ENCODE measurements around the gene GALK1.

GALK1 gene

DNA sequence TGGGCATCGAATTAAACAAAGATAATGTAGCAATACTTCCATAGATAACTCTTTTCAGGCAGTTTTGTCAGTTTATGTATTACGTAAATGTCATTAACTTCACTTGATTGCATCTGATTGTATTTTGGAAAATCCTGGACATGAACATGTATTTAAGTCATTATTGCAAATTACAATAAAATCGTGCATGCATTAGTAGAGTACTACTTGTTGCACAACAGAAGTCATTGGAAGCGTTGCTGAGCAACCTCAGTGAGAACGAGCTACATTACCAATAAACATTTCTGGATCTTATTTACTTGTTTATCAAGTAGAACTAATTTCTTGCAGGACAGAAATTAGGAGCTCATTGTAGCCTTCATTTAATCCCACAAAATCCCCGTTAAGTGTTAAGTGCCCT is 26.3 kb upstream of the GALK1 start:
- peaks cover 62% of the 10 kb centered on the region for H3K36me3 Mint-ChIP-seq (ENCODE audit: low read depth)
- no peaks in the 10 kb centered on the region for H3K9me3 Mint-ChIP-seq
- H3K27ac Mint-ChIP-seq = peak overlapping the region; percentile 25
- no peaks in the 10 kb centered on the region for H3K27me3 Mint-ChIP-seq (ENCODE audit: low read depth, poor library complexity)
- TF ChIP-seq, protein P1, sequence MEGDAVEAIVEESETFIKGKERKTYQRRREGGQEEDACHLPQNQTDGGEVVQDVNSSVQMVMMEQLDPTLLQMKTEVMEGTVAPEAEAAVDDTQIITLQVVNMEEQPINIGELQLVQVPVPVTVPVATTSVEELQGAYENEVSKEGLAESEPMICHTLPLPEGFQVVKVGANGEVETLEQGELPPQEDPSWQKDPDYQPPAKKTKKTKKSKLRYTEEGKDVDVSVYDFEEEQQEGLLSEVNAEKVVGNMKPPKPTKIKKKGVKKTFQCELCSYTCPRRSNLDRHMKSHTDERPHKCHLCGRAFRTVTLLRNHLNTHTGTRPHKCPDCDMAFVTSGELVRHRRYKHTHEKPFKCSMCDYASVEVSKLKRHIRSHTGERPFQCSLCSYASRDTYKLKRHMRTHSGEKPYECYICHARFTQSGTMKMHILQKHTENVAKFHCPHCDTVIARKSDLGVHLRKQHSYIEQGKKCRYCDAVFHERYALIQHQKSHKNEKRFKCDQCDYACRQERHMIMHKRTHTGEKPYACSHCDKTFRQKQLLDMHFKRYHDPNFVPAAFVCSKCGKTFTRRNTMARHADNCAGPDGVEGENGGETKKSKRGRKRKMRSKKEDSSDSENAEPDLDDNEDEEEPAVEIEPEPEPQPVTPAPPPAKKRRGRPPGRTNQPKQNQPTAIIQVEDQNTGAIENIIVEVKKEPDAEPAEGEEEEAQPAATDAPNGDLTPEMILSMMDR (IDR thresholded peaks at IDR 0.05) = no peak
- no peak for DNase-seq
- no peak overlapping the region for H3K4me3 Mint-ChIP-seq
- H3K4me1 Mint-ChIP-seq = peaks cover 13% of the 10 kb centered on the region

- Mint-ChIP-seq H3K36me3 (ENCODE audit: low read depth) (peaks cover 20% of the 10 kb centered on the region), H3K27ac (peak overlapping the region; percentile 99), H3K9me3 (peaks cover 5% of the 10 kb centered on the region), H3K4me3 (peak overlapping the region; percentile 90), H3K27me3 (ENCODE audit: low read depth, poor library complexity) (no peaks in the 10 kb centered on the region), H3K4me1 (peaks cover 39% of the 10 kb centered on the region)
- DNase-seq = peak; percentile 79
- TF ChIP-seq, protein P1 (IDR thresholded peaks at IDR 0.05) = no peak
These were observed 20.3 kb upstream of the GALK1 start for GRCh38 chr17:75785016-75785890.

DNA sequence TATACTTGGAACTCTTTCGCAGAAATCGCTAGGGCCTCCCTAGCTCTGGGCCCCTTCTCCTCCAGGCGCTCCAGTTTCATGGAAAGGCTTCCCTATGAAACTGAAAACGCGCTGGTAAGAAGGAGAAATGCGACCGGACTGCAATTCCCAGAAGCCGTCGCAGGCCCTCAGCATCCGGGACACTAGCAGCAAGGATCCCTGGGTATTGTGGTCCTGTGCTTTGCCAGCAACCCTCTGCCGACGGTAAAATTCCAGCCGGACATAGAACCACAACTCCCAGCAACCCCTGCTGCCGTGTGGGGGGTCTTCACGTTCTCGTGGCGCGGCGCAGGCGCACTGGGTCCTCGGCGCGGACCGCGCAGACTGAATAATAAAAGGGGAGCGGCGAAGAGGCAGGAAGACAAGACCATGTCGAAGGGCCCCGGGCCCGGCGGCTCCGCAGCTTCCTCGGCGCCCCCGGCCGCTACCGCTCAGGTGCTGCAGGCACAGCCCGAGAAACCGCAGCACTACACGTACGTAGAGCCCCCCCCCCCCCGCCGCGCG is 19.6 kb upstream of the GALK1 start, which contains the start of gene UNK:
TSS of gene UNK (plus strand) at position 334 of the 543 bp plus-strand sequence. CDS start at position 409, 75 bp downstream.
- H3K4me3 Mint-ChIP-seq = peak within 1 kb of the TSS; percentile 90
- peaks cover 3% of the 10 kb centered on the region for H3K27me3 Mint-ChIP-seq (ENCODE audit: low read depth, poor library complexity)
- TF ChIP-seq, protein P1 (IDR thresholded peaks at IDR 0.05) = no peak
- peaks cover 10% of the 10 kb centered on the region for H3K9me3 Mint-ChIP-seq
- DNase-seq = peak; percentile 94
- peaks cover 46% of the 10 kb centered on the region for H3K4me1 Mint-ChIP-seq
- peaks cover 22% of the 10 kb centered on the region for H3K36me3 Mint-ChIP-seq (ENCODE audit: low read depth)
- peak within 1 kb of the TSS; percentile 99 for H3K27ac Mint-ChIP-seq

- Mint-ChIP-seq H3K9me3 (peaks cover 11% of the 10 kb centered on the region), H3K4me1 (peaks cover 44% of the 10 kb centered on the region), H3K4me3 (peak overlapping the region; percentile 90), H3K27ac (peak overlapping the region; percentile 99), H3K36me3 (ENCODE audit: low read depth) (peaks cover 22% of the 10 kb centered on the region), H3K27me3 (ENCODE audit: low read depth, poor library complexity) (peaks cover 5% of the 10 kb centered on the region)
- no peak for DNase-seq
- TF ChIP-seq, protein P1 (IDR thresholded peaks at IDR 0.05) = no peak
These were observed 18.9 kb upstream of the GALK1 start for GRCh38 chr17:75783803-75784472.

- no peak for DNase-seq
- H3K27ac Mint-ChIP-seq = peak overlapping the region; percentile 99
- H3K9me3 Mint-ChIP-seq = peaks cover 11% of the 10 kb centered on the region
- peaks cover 47% of the 10 kb centered on the region for H3K4me1 Mint-ChIP-seq
- H3K4me3 Mint-ChIP-seq = no peak overlapping the region
- peaks cover 26% of the 10 kb centered on the region for H3K36me3 Mint-ChIP-seq (ENCODE audit: low read depth)
- H3K27me3 Mint-ChIP-seq (ENCODE audit: low read depth, poor library complexity) = peaks cover 5% of the 10 kb centered on the region
- TF ChIP-seq, protein P1 (IDR thresholded peaks at IDR 0.05) = peak; percentile 54
These were observed 18.2 kb upstream of the GALK1 start for GRCh38 chr17:75783069-75783783.
